IMR-90 (cell line): ENCODE measurements around the gene TMEM209. TPM values are rescaled to one million over a fixed set of nuclear protein-coding genes. Genes with fewer than 3 reads are reported as not detected.

Experiments used
- ATAC-seq: fragments of 200-7000 bp; cut with Tn5 transposase; 2 replicates; pipeline ENCODE4 v1.9.1; 2020; ENCODE audit warnings: low read depth, mild to moderate bottlenecking, moderate library complexity
- BruUV-seq: library from RNA; stranded (reverse); fragments of 400-500 nt; replicated peaks from 2 replicates; lab custom pipeline; 2021; lab: Mats Ljungman, UMichigan
- CTCF ChIA-PET: fragments of 300-600 bp; formaldehyde crosslinking; extraction: SDS; loops from one replicate; lab custom pipeline; 2021; ENCODE audit warnings: antibody characterized with exemption; lab: Yijun Ruan, JAX
- POLR2A ChIA-PET: fragments of 300-600 bp; sonication (Branson Sonifier 250); formaldehyde crosslinking; loops from one replicate; lab custom pipeline; 2022; ENCODE audit warnings: antibody characterized with exemption; ENCODE audit not compliant: unreplicated experiment; lab: Charles Lee
- DNase-seq: peaks from one replicate; pipeline ENCODE4 v3.0.0; 2013
- H2AFZ ChIP-seq: replicated peaks from 2 replicates; pipeline ENCODE3; 2013; ENCODE audit warnings: low read length, mild to moderate bottlenecking; ENCODE audit not compliant: poor library complexity
- H2AK5ac ChIP-seq: 2 replicates; pipeline ENCODE4 v1.6.1; 2013; ENCODE audit warnings: low read depth, low read length, inconsistent platforms
- H2AK9ac ChIP-seq: replicated peaks from 2 replicates; pipeline ENCODE3; 2013; ENCODE audit warnings: mild to moderate bottlenecking, low read depth, low read length, moderate library complexity; ENCODE audit not compliant: poor library complexity
- H2BK120ac ChIP-seq: 2 replicates; pipeline ENCODE4 v1.6.1; 2013; ENCODE audit warnings: low read depth, low read length, inconsistent platforms
- H2BK15ac ChIP-seq: 3 replicates; pipeline ENCODE4 v1.6.1; 2013; ENCODE audit warnings: low read depth, low read length, inconsistent platforms
- H2BK20ac ChIP-seq: 2 replicates; pipeline ENCODE4 v1.6.1; 2013; ENCODE audit warnings: low read depth, mild to moderate bottlenecking, inconsistent platforms, low read length, moderate library complexity
- H2BK5ac ChIP-seq: 2 replicates; pipeline ENCODE4 v1.6.1; 2013; ENCODE audit warnings: mild to moderate bottlenecking, low read depth, low read length, inconsistent platforms; ENCODE audit not compliant: poor library complexity, severe bottlenecking
- H3K14ac ChIP-seq: replicated peaks from 2 replicates; pipeline ENCODE4 v1.6.1; 2013; ENCODE audit warnings: low read depth, low read length, inconsistent platforms
- H3K18ac ChIP-seq: 2 replicates; pipeline ENCODE4 v1.6.1; 2013; ENCODE audit warnings: low read depth, low read length, control low read depth
- H3K23ac ChIP-seq: 2 replicates; pipeline ENCODE4 v1.6.1; 2013; ENCODE audit warnings: low read depth, low read length, inconsistent platforms
- H3K27ac ChIP-seq: 2 replicates; pipeline ENCODE4 v1.5.1; 2013; ENCODE audit warnings: mild to moderate bottlenecking, control low read depth, low read length; ENCODE audit not compliant: insufficient read depth
- H3K27me3 ChIP-seq: 2 replicates; pipeline ENCODE4 v1.6.1; 2013; ENCODE audit warnings: low read length; ENCODE audit not compliant: control insufficient read depth, insufficient read depth
- H3K36me3 ChIP-seq: 2 replicates; pipeline ENCODE4 v1.6.1; 2013; ENCODE audit warnings: low read length, mixed read lengths; ENCODE audit not compliant: control insufficient read depth, insufficient read depth
- H3K4ac ChIP-seq: 2 replicates; pipeline ENCODE4 v1.6.1; 2013; ENCODE audit warnings: low read depth, low read length, inconsistent platforms
- H3K4me1 ChIP-seq: 2 replicates; pipeline ENCODE4 v1.6.1; 2013; ENCODE audit warnings: low read length, mixed read lengths; ENCODE audit not compliant: control insufficient read depth, insufficient read depth
- H3K4me2 ChIP-seq: 2 replicates; pipeline ENCODE4 v1.6.1; 2013; ENCODE audit warnings: low read depth, mild to moderate bottlenecking, control low read depth, low read length, moderate library complexity
- H3K4me3 ChIP-seq: 2 replicates; pipeline ENCODE4 v1.5.1; 2013; ENCODE audit warnings: low read depth, mild to moderate bottlenecking, control low read depth, low read length, moderate library complexity; ENCODE audit not compliant: insufficient read depth
- H3K56ac ChIP-seq: 2 replicates; pipeline ENCODE4 v1.6.1; 2013; ENCODE audit warnings: low read length, inconsistent platforms; ENCODE audit not compliant: insufficient read depth; ENCODE audit errors: extremely low read depth
- H3K79me1 ChIP-seq, 2 experiments: 2 replicates each; pipeline ENCODE4 v1.6.1; 2013; ENCODE audit warnings: low read length in 2 of 2, inconsistent platforms in 1 of 2, low read depth in 1 of 2
- H3K9ac ChIP-seq: 2 replicates; pipeline ENCODE4 v1.6.1; 2013; ENCODE audit warnings: low read depth, low read length, control low read depth
- H3K9me1 ChIP-seq: 2 replicates; pipeline ENCODE4 v1.6.1; 2013; ENCODE audit warnings: low read length, inconsistent platforms; ENCODE audit not compliant: insufficient read depth
- H3K9me3 ChIP-seq: 2 replicates; pipeline ENCODE4 v1.6.1; 2013; ENCODE audit warnings: low read length; ENCODE audit not compliant: control insufficient read depth, insufficient read depth
- H4K20me1 ChIP-seq: 2 replicates; pipeline ENCODE4 v1.6.1; 2013; ENCODE audit warnings: low read length, inconsistent platforms; ENCODE audit not compliant: insufficient read depth
- H4K5ac ChIP-seq: 2 replicates; pipeline ENCODE4 v1.6.1; 2013; ENCODE audit warnings: mild to moderate bottlenecking, low read depth, low read length, control low read depth
- H4K8ac ChIP-seq, 2 experiments: 2 replicates each; pipeline ENCODE4 v1.6.1; 2013; ENCODE audit warnings: low read depth in 2 of 2, low read length in 2 of 2, control low read depth in 1 of 2, inconsistent platforms in 1 of 2
- H4K91ac ChIP-seq: 2 replicates; pipeline ENCODE4 v1.6.1; 2013; ENCODE audit warnings: low read depth, low read length, inconsistent platforms; ENCODE audit not compliant: insufficient read depth
- MAFK ChIP-seq: IDR thresholded peaks from 2 replicates; pipeline ENCODE4 v1.6.1; 2012; ENCODE audit warnings: low read depth, low read length, improper control_type of control experiment
- POLR2A ChIP-seq: IDR thresholded peaks from 2 replicates; pipeline ENCODE4 v1.6.1; 2012; ENCODE audit warnings: mild to moderate bottlenecking, low read depth, low read length
- RAD21 ChIP-seq: IDR thresholded peaks from 2 replicates; pipeline ENCODE4 v1.6.1; 2012; ENCODE audit warnings: low read length, improper control_type of control experiment
- SMC3 ChIP-seq: fragments of 150-350 bp; IDR thresholded peaks from 2 replicates; pipeline ENCODE4 v1.6.1; 2016; ENCODE audit warnings: low read depth, mild to moderate bottlenecking, antibody characterized with exemption, low read length, moderate library complexity
- WGBS, 2 experiments: methylation state at CpG; one replicate each; pipeline versions ENCODE4 v1.1.5 to v1.1.7; 2013; ENCODE audit warnings: missing lambda C conversion rate in 2 of 2; ENCODE audit not compliant: insufficient read length in 1 of 2; ENCODE audit errors: extremely low coverage in 2 of 2; 5-methylcytosine and 5-hydroxymethylcytosine counted together
- dilution Hi-C: fragments of 300-500 bp; cut with HindIII; formaldehyde crosslinking; loops from one replicate; pipeline ENCODE4 v1.14.3; 2018; ENCODE audit warnings: low sequenced_read_pairs; ENCODE audit not compliant: unreplicated experiment
- in situ Hi-C: fragments of 300-500 bp; cut with MboI; formaldehyde crosslinking; loops from 3 replicates; pipeline ENCODE4 v1.14.3; 2019; ENCODE audit warnings: low sequenced_read_pairs, inconsistent platforms, mixed read lengths
- intact Hi-C: fragments of 100-400 bp; cut with micrococcal nuclease; formaldehyde crosslinking; loops from 2 replicates; pipeline ENCODE4 v1.10.0; 2022
- polyA plus RNA-seq, 3 experiments: library from polyadenylated mRNA; depleted of rRNA; stranded (reverse); fragments of >200 nt; gene quantifications; 2 replicates each; pipeline ENCODE4 v1.2.3, GENCODE V29; 2012; ENCODE audit warnings: low replicate concordance in 1 of 3
- total RNA-seq: library from RNA; depleted of rRNA; stranded (reverse); fragments of >200 nt; gene quantifications from 2 replicates; pipeline ENCODE4 v1.2.3, GENCODE V29; 2012
- TF ChIP-seq, protein P1 (sequence below): fragments of 150-350 bp; IDR thresholded peaks from 2 replicates; pipeline ENCODE4 v1.6.1; 2016; ENCODE audit warnings: low read depth, mild to moderate bottlenecking, low read length, moderate library complexity, borderline replicate concordance

TMEM209 gene
- total and polyA plus RNA-seq, 2 of the 4 experiments (the other 2 are of a cell fraction): 8.0 to 11.3 TPM

DNA sequence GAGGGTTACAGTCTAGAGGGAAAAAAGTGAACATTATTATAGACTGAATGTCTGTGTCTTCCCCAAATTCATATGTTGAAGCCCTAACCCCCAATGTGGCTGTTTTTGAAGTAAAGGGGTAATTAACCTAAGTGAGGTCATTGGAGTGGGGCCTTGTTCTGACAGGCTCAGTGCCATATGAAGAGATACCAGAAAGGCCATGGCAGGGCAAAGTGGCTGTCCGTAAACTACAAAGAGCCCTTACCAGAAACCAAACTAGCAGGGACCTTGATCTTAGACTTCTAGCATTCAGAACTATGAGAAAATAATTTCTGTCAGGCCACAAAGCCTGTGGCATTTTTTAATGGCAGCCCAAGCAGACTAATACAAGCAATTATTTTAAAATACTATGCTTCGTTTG, 8.7 kb downstream of the TMEM209 start:
- no peak overlapping the region for H2BK5ac ChIP-seq
- no peak overlapping the region for H3K27ac ChIP-seq
- H3K4me1 ChIP-seq: no peaks in the 10 kb centered on the region
- H3K4ac ChIP-seq: no peak overlapping the region
- no peak for ATAC-seq
- H3K23ac ChIP-seq: no peak overlapping the region
- H4K5ac ChIP-seq: no peak overlapping the region
- no peak overlapping the region for H2AFZ ChIP-seq
- in situ Hi-C loops (no loop called here), dilution Hi-C loops (no loop called here), intact Hi-C loops (no loop called here)
- H3K56ac ChIP-seq: no peak overlapping the region
- no peak overlapping the region for H3K4me2 ChIP-seq
- POLR2A ChIA-PET: no interaction called here
- peaks cover 0 to 4% of the 10 kb centered on the region in 2 experiments; a peak in 3 of 4 replicates for H3K79me1 ChIP-seq
- H2BK20ac ChIP-seq: no peak overlapping the region
- no peak for DNase-seq
- no peak overlapping the region for H2AK9ac ChIP-seq
- H3K36me3 ChIP-seq: peaks cover 17% of the 10 kb centered on the region
- H4K8ac ChIP-seq: no peak overlapping the region
- no peaks in the 10 kb centered on the region for H3K9me3 ChIP-seq
- H3K9ac ChIP-seq: no peak overlapping the region
- H3K27me3 ChIP-seq: no peaks in the 10 kb centered on the region
- no peaks in the 10 kb centered on the region for H4K20me1 ChIP-seq
- no CpG with 5 or more reads among the region's 2 CpGs for WGBS, 2 experiments
- no peak overlapping the region for H3K14ac ChIP-seq
- no peak overlapping the region for H3K4me3 ChIP-seq
- no peaks in the 10 kb centered on the region for H3K9me1 ChIP-seq
- H2AK5ac ChIP-seq: no peak overlapping the region
- CTCF ChIA-PET: no interaction called here
- no peak overlapping the region for H2BK15ac ChIP-seq
- H4K91ac ChIP-seq: no peak overlapping the region
- TF ChIP-seq SMC3: no peak
- no peak for TF ChIP-seq MAFK
- TF ChIP-seq RAD21: no peak
- no peak for TF ChIP-seq POLR2A
- TF ChIP-seq, protein P1, sequence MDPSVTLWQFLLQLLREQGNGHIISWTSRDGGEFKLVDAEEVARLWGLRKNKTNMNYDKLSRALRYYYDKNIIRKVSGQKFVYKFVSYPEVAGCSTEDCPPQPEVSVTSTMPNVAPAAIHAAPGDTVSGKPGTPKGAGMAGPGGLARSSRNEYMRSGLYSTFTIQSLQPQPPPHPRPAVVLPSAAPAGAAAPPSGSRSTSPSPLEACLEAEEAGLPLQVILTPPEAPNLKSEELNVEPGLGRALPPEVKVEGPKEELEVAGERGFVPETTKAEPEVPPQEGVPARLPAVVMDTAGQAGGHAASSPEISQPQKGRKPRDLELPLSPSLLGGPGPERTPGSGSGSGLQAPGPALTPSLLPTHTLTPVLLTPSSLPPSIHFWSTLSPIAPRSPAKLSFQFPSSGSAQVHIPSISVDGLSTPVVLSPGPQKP: no peak
- no peak overlapping the region for H2BK120ac ChIP-seq
- BruUV-seq: no TSS peak
- H3K18ac ChIP-seq: no peak overlapping the region
